ENCODE data around the gene ARHGEF6.

- no peak for TF ChIP-seq CTCF (IDR thresholded peaks at IDR 0.05; ENCODE audit: poor library complexity)
- TF ChIP-seq EZH2 (IDR thresholded peaks at IDR 0.05; ENCODE audit: borderline replicate concordance) = no peak
Measured at GRCh38 chrX:136750364-136750763, 30.4 kb downstream of the ARHGEF6 start.

Data from hepatocyte (in vitro differentiated cells).